Activated CD4-positive, alpha-beta T cell treated with anti-CD3 and anti-CD28 coated beads for 36 hours (primary cell): ENCODE results near the gene UBE2O. TPM values are rescaled to one million over a fixed set of nuclear protein-coding genes. Genes with fewer than 3 reads are reported as not detected.
"Not testable (repeated sequence)": the region's sequence is repeated elsewhere in the genome, so short reads cannot be mapped to it uniquely, and the experiment has no call there.

Source experiments
- ATAC-seq: fragments of 200-7000 bp; cut with Tn5 transposase; one replicate; pipeline ENCODE4 v1.10.0; 2021; ENCODE audit warnings: mild to moderate bottlenecking, moderate library complexity
- CTCF ChIA-PET: fragments of 350-600 bp; sonication (Branson Sonifier 250); formaldehyde crosslinking; loops from one replicate; lab custom pipeline; 2021; ENCODE audit warnings: antibody characterized with exemption; lab: Charles Lee
- POLR2A ChIA-PET: fragments of 350-600 bp; sonication (Branson Sonifier 250); formaldehyde crosslinking; loops from one replicate; lab custom pipeline; 2021; ENCODE audit warnings: antibody characterized with exemption, inconsistent platforms; lab: Charles Lee
- DNase-seq: peaks from one replicate; pipeline ENCODE4 v3.0.0-alpha.2; 2020
- H3K27ac Mint-ChIP-seq: one replicate; pipeline ENCODE4 v1.8.0; 2021; ENCODE audit warnings: mixed read lengths
- H3K27me3 Mint-ChIP-seq: one replicate; pipeline ENCODE4 v1.8.0; 2021; ENCODE audit warnings: mixed read lengths
- H3K36me3 Mint-ChIP-seq: one replicate; pipeline ENCODE4 v1.8.0; 2021; ENCODE audit warnings: low read depth, mixed read lengths
- H3K4me1 Mint-ChIP-seq: one replicate; pipeline ENCODE4 v1.8.0; 2021; ENCODE audit warnings: mixed read lengths
- H3K4me3 Mint-ChIP-seq: one replicate; pipeline ENCODE4 v1.8.0; 2021; ENCODE audit warnings: mild to moderate bottlenecking, moderate library complexity, mixed read lengths
- H3K9me3 Mint-ChIP-seq: one replicate; pipeline ENCODE4 v1.8.0; 2021; ENCODE audit warnings: low read depth, mixed read lengths
- intact Hi-C, 2 experiments: fragments of 100-400 bp; cut with DNase I in 1 of 2; cut with micrococcal nuclease in 1 of 2; formaldehyde crosslinking; loops; one replicate each; pipeline versions ENCODE4 v1.14.2 to v1.15.1; 2022 to 2024; cut with DNase I, micrococcal nuclease
- total RNA-seq, 2 experiments: library from RNA; stranded (reverse); gene quantifications; one replicate each; pipeline ENCODE4 v1.2.3, GENCODE V29; 2021

Gene UBE2O
- total RNA-seq, 2 experiments from 2014 or later = 28.1 to 30.7 TPM

- intact Hi-C loops = loop anchor here (1.0 to 2.0 kb wide), 4 partner anchors 30 to 414 kb away; partner anchors contain the start of genes EXOC7 (in 1 of the 2), FBF1 (in 1 of the 2), JMJD6 (in 1 of the 2) and METTL23 (in 1 of the 2)
- POLR2A ChIA-PET = interaction anchor here (0.6 kb wide), 2 partner anchors 10 to 576 kb away, joined by 3 to 5 read pairs; no protein-coding TSS in a partner anchor
These were observed 98.1 kb downstream of the UBE2O start for GRCh38 chr17:76354747-76355310.

GRCh38 chr17:76354317-76354729 lies 98.6 kb downstream of the UBE2O start:
- H3K36me3 Mint-ChIP-seq = no peaks in the 10 kb centered on the region
- peak overlapping the region; percentile 78 for H3K4me3 Mint-ChIP-seq
- no peaks in the 10 kb centered on the region for H3K27me3 Mint-ChIP-seq
- peak overlapping the region; percentile 96 for H3K27ac Mint-ChIP-seq
- DNase-seq = no peak
- ChIA-PET POLR2A (interaction anchor here (0.6 kb wide), 2 partner anchors 576 to 1604 kb away, joined by 3 to 5 read pairs; partner anchors contain the start of gene TNRC6C), CTCF (interaction anchor here (0.6 to 4.2 kb wide), 7 partner anchors 21 to 204 kb away, joined by 3 to 43 read pairs (median 4); partner anchors contain the start of gene SPHK1)
- H3K9me3 Mint-ChIP-seq = no peaks in the 10 kb centered on the region
- ATAC-seq = no peak
- intact Hi-C loops = loop anchor here (1.0 to 2.0 kb wide), 4 partner anchors 30 to 414 kb away; partner anchors contain the start of genes EXOC7 (in 1 of the 2), FBF1 (in 1 of the 2), JMJD6 (in 1 of the 2) and METTL23 (in 1 of the 2)
- peaks cover 18% of the 10 kb centered on the region for H3K4me1 Mint-ChIP-seq

More at GRCh38 chr17:76354747-76355310, 98.1 kb downstream of the UBE2O start:
- DNase-seq = peak; percentile 14
- Mint-ChIP-seq H3K36me3 (no peaks in the 10 kb centered on the region), H3K4me3 (peak overlapping the region; percentile 78), H3K27ac (no peak overlapping the region), H3K4me1 (peaks cover 18% of the 10 kb centered on the region), H3K27me3 (no peaks in the 10 kb centered on the region), H3K9me3 (no peaks in the 10 kb centered on the region)
- ATAC-seq = no peak
- CTCF ChIA-PET = interaction anchor here (0.6 to 4.2 kb wide), 3 partner anchors 21 to 99 kb away, joined by 4 to 43 read pairs (median 5); partner anchors contain the start of gene SPHK1

- ATAC-seq (peak; percentile 97), DNase-seq (peak; percentile 88)
- Mint-ChIP-seq H3K27ac (peak within 1 kb of the TSS; percentile 96), H3K36me3 (no peaks in the 10 kb centered on the region), H3K9me3 (no peaks in the 10 kb centered on the region), H3K27me3 (no peaks in the 10 kb centered on the region), H3K4me1 (peaks cover 18% of the 10 kb centered on the region), H3K4me3 (peak within 1 kb of the TSS; percentile 78)
- ChIA-PET CTCF (interaction anchor here (0.6 to 4.2 kb wide), 14 partner anchors 8 to 1031 kb away, joined by 3 to 43 read pairs (median 3); partner anchors contain the start of gene SPHK1), POLR2A (interaction anchor here (0.6 to 0.8 kb wide), 3 partner anchors 17 to 1605 kb away, joined by 3 to 5 read pairs (median 5); partner anchors contain the start of gene TNRC6C)
- intact Hi-C loops = loop anchor here (1.0 to 2.0 kb wide), 12 partner anchors 30 to 498 kb away; partner anchors contain the start of genes EXOC7 (in 1 of the 2), FBF1 (in 1 of the 2), JMJD6 (in 1 of the 2) and METTL23 (in 1 of the 2)
These were observed 99.2 kb downstream of the UBE2O start, which contains the start of gene PRPSAP1 for GRCh38 chr17:76353599-76354316. Gene PRPSAP1 (minus strand): TSS chr17:76353916. CDS start chr17:76353703, 213 bp downstream.

GRCh38 chr17:76353004-76353598 lies 99.9 kb downstream of the UBE2O start:
- Mint-ChIP-seq H3K9me3 (no peaks in the 10 kb centered on the region), H3K27me3 (no peaks in the 10 kb centered on the region), H3K27ac (no peak overlapping the region), H3K36me3 (no peaks in the 10 kb centered on the region), H3K4me3 (peak overlapping the region; percentile 78), H3K4me1 (peaks cover 18% of the 10 kb centered on the region)
- intact Hi-C loops = loop anchor here in 1 of 2 experiments (1.0 to 2.0 kb wide), 8 partner anchors 30 to 498 kb away; partner anchors contain the start of genes MRPL38, RHBDF2, SRP68 and UBE2O
- POLR2A ChIA-PET = interaction anchor here (0.8 kb wide), 2 partner anchors 18 to 34 kb away, joined by 5 read pairs; no protein-coding TSS in a partner anchor
- no peak for ATAC-seq
- CTCF ChIA-PET = interaction anchor here (0.6 to 4.2 kb wide), 12 partner anchors 9 to 1030 kb away, joined by 3 to 43 read pairs (median 3); partner anchors contain the start of gene SPHK1
- DNase-seq = peak; percentile 41

- intact Hi-C loops = loop anchor here in 1 of 2 experiments (2.0 kb wide), 2 partner anchors 279 to 319 kb away; partner anchors contain the start of gene SRP68
- no peak overlapping the region for H3K27ac Mint-ChIP-seq
- ChIA-PET CTCF (interaction anchor here (0.6 to 4.2 kb wide), 4 partner anchors 33 to 780 kb away, joined by 3 to 43 read pairs (median 11); partner anchors contain the start of gene SPHK1), POLR2A (interaction anchor here (0.6 kb wide), 1 partner anchor 167 kb away, joined by 3 read pairs; no protein-coding TSS in a partner anchor)
- ATAC-seq = no peak
- no peaks in the 10 kb centered on the region for H3K27me3 Mint-ChIP-seq
- peaks cover 18% of the 10 kb centered on the region for H3K4me1 Mint-ChIP-seq
- no peak for DNase-seq
- H3K4me3 Mint-ChIP-seq = peak overlapping the region; percentile 33
- H3K36me3 Mint-ChIP-seq = peaks cover 9% of the 10 kb centered on the region
- no peaks in the 10 kb centered on the region for H3K9me3 Mint-ChIP-seq
These were observed 101.4 kb downstream of the UBE2O start for GRCh38 chr17:76351526-76352071.

GRCh38 chr17:76350463-76350862 lies 102.5 kb downstream of the UBE2O start:
- H3K4me3 Mint-ChIP-seq = no peak overlapping the region
- CTCF ChIA-PET = interaction anchor here (0.6 kb wide), 1 partner anchor 244 kb away, joined by 3 read pairs; no protein-coding TSS in a partner anchor
- intact Hi-C loops = no loop called here

GRCh38 chr17:76346936-76347335 lies 106.0 kb downstream of the UBE2O start:
- POLR2A ChIA-PET, H3K27ac Mint-ChIP-seq, H3K27me3 Mint-ChIP-seq, intact Hi-C loops, DNase-seq, H3K4me3 Mint-ChIP-seq, CTCF ChIA-PET, H3K4me1 Mint-ChIP-seq, H3K9me3 Mint-ChIP-seq, ATAC-seq: not testable (repeated sequence)
- H3K36me3 Mint-ChIP-seq = peaks cover 22% of the 10 kb centered on the region

More at GRCh38 chr17:76350463-76350862, 102.5 kb downstream of the UBE2O start:
- Mint-ChIP-seq H3K27ac (no peak overlapping the region), H3K36me3 (peaks cover 17% of the 10 kb centered on the region), H3K9me3 (no peaks in the 10 kb centered on the region), H3K27me3 (no peaks in the 10 kb centered on the region), H3K4me1 (peaks cover 18% of the 10 kb centered on the region)
- no peak for DNase-seq
- no peak for ATAC-seq
- POLR2A ChIA-PET = no interaction called here

GRCh38 chr17:76345377-76345974 lies 107.5 kb downstream of the UBE2O start:
- Mint-ChIP-seq H3K36me3 (peaks cover 25% of the 10 kb centered on the region), H3K4me1 (no peaks in the 10 kb centered on the region), H3K4me3 (no peak overlapping the region), H3K9me3 (no peaks in the 10 kb centered on the region), H3K27me3 (no peaks in the 10 kb centered on the region), H3K27ac (peak overlapping the region; percentile 1)
- no peak for ATAC-seq
- ChIA-PET POLR2A (interaction anchor here (0.5 kb wide), 1 partner anchor 160 kb away, joined by 3 read pairs; no protein-coding TSS in a partner anchor), CTCF (interaction anchor here (0.6 to 2.0 kb wide), 5 partner anchors 14 to 206 kb away, joined by 3 to 5 read pairs (median 4); no protein-coding TSS in a partner anchor)
- DNase-seq = no peak
- intact Hi-C loops = no loop called here

- Mint-ChIP-seq H3K4me3 (no peak overlapping the region), H3K9me3 (no peaks in the 10 kb centered on the region), H3K27ac (no peak overlapping the region), H3K36me3 (peaks cover 28% of the 10 kb centered on the region), H3K27me3 (no peaks in the 10 kb centered on the region), H3K4me1 (no peaks in the 10 kb centered on the region)
- intact Hi-C loops = no loop called here
- DNase-seq = no peak
- ChIA-PET CTCF (interaction anchor here (0.7 to 2.0 kb wide), 2 partner anchors 42 to 1877 kb away, joined by 3 to 5 read pairs; no protein-coding TSS in a partner anchor), POLR2A (no interaction called here)
- ATAC-seq = no peak
These were observed 109.8 kb downstream of the UBE2O start for GRCh38 chr17:76343106-76343505.

GRCh38 chr17:76341301-76341700 lies 111.7 kb downstream of the UBE2O start:
- intact Hi-C loops = no loop called here
- Mint-ChIP-seq H3K9me3 (no peaks in the 10 kb centered on the region), H3K4me3 (no peak overlapping the region), H3K36me3 (peaks cover 18% of the 10 kb centered on the region), H3K27me3 (no peaks in the 10 kb centered on the region), H3K27ac (no peak overlapping the region), H3K4me1 (no peaks in the 10 kb centered on the region)
- DNase-seq (no peak), ATAC-seq (no peak)
- ChIA-PET POLR2A (no interaction called here), CTCF (no interaction called here)
